ACC112 (cell line): Measurements from ENCODE around the gene CASKIN1.
"Not testable (repeated sequence)": the region's sequence is repeated elsewhere in the genome, so short reads cannot be mapped to it uniquely, and the experiment has no call there.

Experiments
- H2AFZ ChIP-seq: fragments of 200-600 bp; sonication (generic); one replicate; pipeline ENCODE4 v1.6.0; 2017; ENCODE audit warnings: antibody characterized with exemption, low read length; ENCODE audit not compliant: unreplicated experiment
- H3K27ac ChIP-seq: fragments of 200-600 bp; sonication (generic); 2 replicates; pipeline ENCODE4 v1.5.1; 2014; ENCODE audit warnings: low read depth, mild to moderate bottlenecking, antibody characterized with exemption, low read length, moderate library complexity
- H3K27me3 ChIP-seq: fragments of 200-600 bp; sonication (generic); 2 replicates; pipeline ENCODE4 v1.6.1; 2014; ENCODE audit warnings: mild to moderate bottlenecking, antibody characterized with exemption, low read length, moderate library complexity, mixed read lengths; ENCODE audit not compliant: insufficient read depth
- H3K36me3 ChIP-seq: fragments of 200-600 bp; sonication (generic); 2 replicates; pipeline ENCODE4 v1.6.1; 2016; ENCODE audit warnings: mild to moderate bottlenecking, antibody characterized with exemption, low read length, moderate library complexity, mixed read lengths; ENCODE audit not compliant: insufficient read depth
- H3K4me1 ChIP-seq: fragments of 200-600 bp; sonication (generic); one replicate; pipeline ENCODE4 v1.6.1; 2016; ENCODE audit warnings: low read length, mixed read lengths; ENCODE audit not compliant: insufficient read depth, unreplicated experiment, control insufficient read depth
- H3K4me3 ChIP-seq: fragments of 200-600 bp; sonication (generic); 2 replicates; pipeline ENCODE4 v1.5.1; 2014; ENCODE audit warnings: mild to moderate bottlenecking, low read depth, low read length
- H3K79me2 ChIP-seq: fragments of 200-600 bp; sonication (generic); one replicate; pipeline ENCODE4 v1.6.0; 2016; ENCODE audit warnings: low read length; ENCODE audit not compliant: control insufficient read depth, unreplicated experiment, insufficient read depth

The CASKIN1 gene

GRCh38 chr16:2196162-2196980 is at the start of gene CASKIN1:
TSS of gene CASKIN1 (minus strand) at chr16:2196605. CDS start at chr16:2196432, 173 bp downstream.
- Histone ChIP-seq H3K79me2 (no peaks in the 10 kb centered on the region), H3K27me3 (peaks cover 49% of the 10 kb centered on the region), H3K27ac (no peak within 1 kb of the TSS), H3K36me3 (no peaks in the 10 kb centered on the region), H3K4me3 (peak within 1 kb of the TSS; percentile 56; the same call in 1 of the 2 replicates), H2AFZ (no peak within 1 kb of the TSS), H3K4me1 (no peaks in the 10 kb centered on the region)

GRCh38 chr16:2244926-2245795 is 48.8 kb upstream of the CASKIN1 start:
- H3K27me3 ChIP-seq, result no peaks in the 10 kb centered on the region
- peaks cover 11% of the 10 kb centered on the region; the same call in 1 of the 2 replicates for H3K36me3 ChIP-seq
- H3K79me2 ChIP-seq, result peaks cover 7% of the 10 kb centered on the region
- H3K4me1 ChIP-seq, result peaks cover 1% of the 10 kb centered on the region
- no peak overlapping the region for H3K4me3 ChIP-seq
- H3K27ac ChIP-seq, result no peak overlapping the region
- H2AFZ ChIP-seq, result no peak overlapping the region

- Histone ChIP-seq H2AFZ (no peak overlapping the region), H3K4me1 (no peaks in the 10 kb centered on the region), H3K27ac (no peak overlapping the region), H3K36me3 (peaks cover 11% of the 10 kb centered on the region; the same call in 1 of the 2 replicates), H3K27me3 (no peaks in the 10 kb centered on the region), H3K4me3 (no peak overlapping the region), H3K79me2 (peaks cover 4% of the 10 kb centered on the region)
Observed at GRCh38 chr16:2244301-2244700, 47.9 kb upstream of the CASKIN1 start.

- Histone ChIP-seq H2AFZ (no peak overlapping the region), H3K27ac (no peak overlapping the region), H3K36me3 (peaks cover 11% of the 10 kb centered on the region; the same call in 1 of the 2 replicates), H3K4me1 (no peaks in the 10 kb centered on the region), H3K79me2 (peaks cover 2% of the 10 kb centered on the region), H3K27me3 (no peaks in the 10 kb centered on the region), H3K4me3 (no peak overlapping the region)
Observed at GRCh38 chr16:2243781-2244180, 47.4 kb upstream of the CASKIN1 start.

GRCh38 chr16:2243031-2243528 is 46.7 kb upstream of the CASKIN1 start:
- Histone ChIP-seq H2AFZ (no peak overlapping the region), H3K4me1 (no peaks in the 10 kb centered on the region), H3K27me3 (no peaks in the 10 kb centered on the region), H3K36me3 (peaks cover 11% of the 10 kb centered on the region; the same call in 1 of the 2 replicates), H3K79me2 (no peaks in the 10 kb centered on the region), H3K27ac (no peak overlapping the region), H3K4me3 (no peak overlapping the region)

GRCh38 chr16:2242598-2242997 is 46.2 kb upstream of the CASKIN1 start:
- H3K27ac ChIP-seq, result no peak overlapping the region
- no peaks in the 10 kb centered on the region for H3K79me2 ChIP-seq
- H3K36me3 ChIP-seq, result peaks cover 11% of the 10 kb centered on the region; the same call in 1 of the 2 replicates
- no peak overlapping the region for H3K4me3 ChIP-seq
- H3K27me3 ChIP-seq, result no peaks in the 10 kb centered on the region
- no peaks in the 10 kb centered on the region for H3K4me1 ChIP-seq
- H2AFZ ChIP-seq, result no peak overlapping the region

- not testable (repeated sequence) for H3K27ac ChIP-seq, H2AFZ ChIP-seq, H3K79me2 ChIP-seq, H3K4me1 ChIP-seq, H3K36me3 ChIP-seq, H3K4me3 ChIP-seq, H3K27me3 ChIP-seq
Observed at GRCh38 chr16:2240331-2240730, 43.9 kb upstream of the CASKIN1 start.

- Histone ChIP-seq H2AFZ (no peak overlapping the region), H3K36me3 (peaks cover 4% of the 10 kb centered on the region; the same call in 1 of the 2 replicates), H3K4me1 (peaks cover 3% of the 10 kb centered on the region), H3K27me3 (no peaks in the 10 kb centered on the region), H3K27ac (no peak overlapping the region), H3K4me3 (no peak overlapping the region), H3K79me2 (no peaks in the 10 kb centered on the region)
Observed at GRCh38 chr16:2238838-2239675, 42.7 kb upstream of the CASKIN1 start.

GRCh38 chr16:2238150-2238837 is 41.9 kb upstream of the CASKIN1 start:
- peaks cover 3% of the 10 kb centered on the region for H3K4me1 ChIP-seq
- peaks cover 7% of the 10 kb centered on the region; the same call in 1 of the 2 replicates for H3K36me3 ChIP-seq
- H3K4me3 ChIP-seq, result no peak overlapping the region

More at GRCh38 chr16:2238150-2238837, 41.9 kb upstream of the CASKIN1 start:
- no peak overlapping the region for H2AFZ ChIP-seq
- H3K27ac ChIP-seq, result no peak overlapping the region
- H3K27me3 ChIP-seq, result no peaks in the 10 kb centered on the region
- no peaks in the 10 kb centered on the region for H3K79me2 ChIP-seq
